Measurements from ENCODE around the gene ZNF281. TPM values are rescaled to one million over a fixed set of nuclear protein-coding genes. Genes with fewer than 3 reads are reported as not detected.

ZNF281 gene
- total and polyA plus RNA-seq, 9 of the 15 experiments (the other 6 are each of a cell fraction or from before 2014, with no cell fraction given), result 9.6 to 24.9 (median 16.5) TPM

DNA sequence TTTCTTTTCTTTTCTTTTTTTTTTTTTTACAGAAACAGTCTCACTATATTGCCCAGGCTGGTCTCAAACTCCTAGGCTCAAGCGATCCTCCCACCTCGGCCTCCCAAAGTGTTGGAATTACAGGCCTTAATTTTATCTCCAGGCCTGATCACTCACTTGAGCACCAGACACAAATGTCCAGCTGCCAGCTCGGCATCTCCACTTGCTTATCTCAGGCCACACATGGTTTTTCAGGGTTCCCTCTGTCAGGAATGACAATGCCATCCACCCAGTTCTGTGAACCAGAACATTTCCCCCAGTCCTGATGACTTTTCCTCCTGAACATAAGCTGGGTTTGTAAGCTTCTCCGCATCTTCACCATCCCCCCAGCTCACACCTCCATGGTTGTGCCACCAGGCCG, 44.6 kb upstream of the ZNF281 start (continued):
- no peak for TF ChIP-seq XRCC4 (IDR thresholded peaks at IDR 0.05; ENCODE audit: extremely low read depth, insufficient read depth, insufficient read length)
- TF ChIP-seq CTBP1 (IDR thresholded peaks at IDR 0.05; ENCODE audit: borderline replicate concordance), result peak; percentile 18; the same call in 1 of the 2 replicates
- no peak for TF ChIP-seq GTF2E2 (tag; IDR thresholded peaks at IDR 0.05)
- TF ChIP-seq L3MBTL2 (IDR thresholded peaks at IDR 0.05), result no peak
- peak; percentile 22; the same call in 1 of the 2 replicates for TF ChIP-seq MTA2 (IDR thresholded peaks at IDR 0.05; ENCODE audit: low read depth)
- TF ChIP-seq, protein P1, sequence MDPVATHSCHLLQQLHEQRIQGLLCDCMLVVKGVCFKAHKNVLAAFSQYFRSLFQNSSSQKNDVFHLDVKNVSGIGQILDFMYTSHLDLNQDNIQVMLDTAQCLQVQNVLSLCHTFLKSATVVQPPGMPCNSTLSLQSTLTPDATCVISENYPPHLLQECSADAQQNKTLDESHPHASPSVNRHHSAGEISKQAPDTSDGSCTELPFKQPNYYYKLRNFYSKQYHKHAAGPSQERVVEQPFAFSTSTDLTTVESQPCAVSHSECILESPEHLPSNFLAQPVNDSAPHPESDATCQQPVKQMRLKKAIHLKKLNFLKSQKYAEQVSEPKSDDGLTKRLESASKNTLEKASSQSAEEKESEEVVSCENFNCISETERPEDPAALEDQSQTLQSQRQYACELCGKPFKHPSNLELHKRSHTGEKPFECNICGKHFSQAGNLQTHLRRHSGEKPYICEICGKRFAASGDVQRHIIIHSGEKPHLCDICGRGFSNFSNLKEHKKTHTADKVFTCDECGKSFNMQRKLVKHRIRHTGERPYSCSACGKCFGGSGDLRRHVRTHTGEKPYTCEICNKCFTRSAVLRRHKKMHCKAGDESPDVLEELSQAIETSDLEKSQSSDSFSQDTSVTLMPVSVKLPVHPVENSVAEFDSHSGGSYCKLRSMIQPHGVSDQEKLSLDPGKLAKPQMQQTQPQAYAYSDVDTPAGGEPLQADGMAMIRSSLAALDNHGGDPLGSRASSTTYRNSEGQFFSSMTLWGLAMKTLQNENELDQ (CRISPR knock-in tag; IDR thresholded peaks at IDR 0.05; ENCODE audit: borderline replicate concordance), result no peak
- TF ChIP-seq DPF2 (IDR thresholded peaks at IDR 0.05), result 0 out of 2 replicates have a peak, but pooled peaks have one; percentile 17
- no peak for TF ChIP-seq RBBP5 (IDR thresholded peaks at IDR 0.05; ENCODE audit: borderline replicate concordance, insufficient read depth, low read length, poor library complexity, severe bottlenecking)
- TF ChIP-seq, protein P2, sequence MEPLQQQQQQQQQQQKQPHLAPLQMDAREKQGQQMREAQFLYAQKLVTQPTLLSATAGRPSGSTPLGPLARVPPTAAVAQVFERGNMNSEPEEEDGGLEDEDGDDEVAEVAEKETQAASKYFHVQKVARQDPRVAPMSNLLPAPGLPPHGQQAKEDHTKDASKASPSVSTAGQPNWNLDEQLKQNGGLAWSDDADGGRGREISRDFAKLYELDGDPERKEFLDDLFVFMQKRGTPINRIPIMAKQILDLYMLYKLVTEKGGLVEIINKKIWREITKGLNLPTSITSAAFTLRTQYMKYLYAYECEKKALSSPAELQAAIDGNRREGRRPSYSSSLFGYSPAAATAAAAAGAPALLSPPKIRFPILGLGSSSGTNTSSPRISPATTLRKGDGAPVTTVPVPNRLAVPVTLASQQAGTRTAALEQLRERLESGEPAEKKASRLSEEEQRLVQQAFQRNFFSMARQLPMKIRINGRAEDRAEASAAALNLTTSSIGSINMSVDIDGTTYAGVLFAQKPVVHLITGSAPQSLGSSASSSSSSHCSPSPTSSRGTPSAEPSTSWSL (CRISPR knock-in tag; IDR thresholded peaks at IDR 0.05; ENCODE audit: borderline replicate concordance), result no peak
- no peak for TF ChIP-seq POU5F1 (IDR thresholded peaks at IDR 0.05; ENCODE audit: borderline replicate concordance, low read depth, low read length, partially characterized antibody)
- TF ChIP-seq CC2D1A (IDR thresholded peaks at IDR 0.05), result no peak
- peak; percentile 69 for TF ChIP-seq CBFA2T3 (IDR thresholded peaks at IDR 0.05)
- no peak for TF ChIP-seq RUNX1 (IDR thresholded peaks at IDR 0.05; ENCODE audit: low read depth)

All from K562 (cell line).